GM12878 (cell line): ENCODE measurements around the gene GPBP1. TPM values are rescaled to one million over a fixed set of nuclear protein-coding genes. Genes with fewer than 3 reads are reported as not detected.

ENCODE experiments used
- ATAC-seq: fragments of 200-7000 bp; cut with Tn5 transposase; 3 replicates; pipeline ENCODE4 v1.9.1; 2020; ENCODE audit warnings: mild to moderate bottlenecking, moderate library complexity
- BruUV-seq: library from RNA; stranded (reverse); fragments of 400-500 nt; replicated peaks from 2 replicates; lab custom pipeline; 2021; lab: Mats Ljungman, UMichigan
- CTCF ChIA-PET: fragments of 300-600 bp; sonication (Branson Sonifier 250); formaldehyde crosslinking; extraction: SDS; loops from one replicate; lab custom pipeline; 2021; ENCODE audit warnings: inconsistent platforms; lab: Yijun Ruan, JAX
- POLR2A ChIA-PET: fragments of 350-600 bp; formaldehyde crosslinking; extraction: SDS; loops from one replicate; lab custom pipeline; 2021; ENCODE audit warnings: inconsistent platforms; lab: Charles Lee
- RAD21 ChIA-PET: fragments of 300-600 bp; sonication (Branson Sonifier 250); formaldehyde crosslinking; loops from one replicate; lab custom pipeline; 2023; ENCODE audit warnings: antibody characterized with exemption; ENCODE audit not compliant: unreplicated experiment; lab: Charles Lee
- SMC1A ChIA-PET: fragments of 300-600 bp; sonication (Branson Sonifier 250); formaldehyde crosslinking; loops from one replicate; lab custom pipeline; 2023; ENCODE audit not compliant: unreplicated experiment, uncharacterized antibody; lab: Charles Lee
- DNase-seq: peaks from one replicate; pipeline ENCODE4 v3.0.0-alpha.2; 2011; ENCODE audit warnings: low read depth, low spot score
- FAIRE-seq: peaks from 3 replicates; lab custom pipeline; 2011; peaks lifted over from hg19 to GRCh38; lab: Jason Lieb, UNC
- H2AFZ ChIP-seq: 2 replicates; pipeline ENCODE4 v1.6.0; 2011; ENCODE audit warnings: low read depth, low read length, control low read depth; ENCODE audit not compliant: control insufficient read depth
- H3K27ac ChIP-seq: 2 replicates; pipeline ENCODE4 v1.5.1; 2011; ENCODE audit warnings: control low read depth; ENCODE audit not compliant: control insufficient read depth, insufficient read depth
- H3K27me3 ChIP-seq, 2 experiments: replicated peaks in 1 of 2; 2 replicates each; pipeline versions ENCODE4 v1.6.0 to v1.6.1; 2011; ENCODE audit warnings: low read length in 1 of 2; ENCODE audit not compliant: control insufficient read depth in 2 of 2, insufficient read depth in 2 of 2
- H3K36me3 ChIP-seq, 2 experiments: 2 replicates each; pipeline ENCODE4 v1.5.1; 2011; ENCODE audit warnings: low read length in 1 of 2; ENCODE audit not compliant: control insufficient read depth in 2 of 2, insufficient read depth in 2 of 2
- H3K4me1 ChIP-seq: 2 replicates; pipeline ENCODE4 v1.6.1; 2011; ENCODE audit warnings: mild to moderate bottlenecking, low read length, moderate library complexity, mixed read lengths; ENCODE audit not compliant: control insufficient read depth, insufficient read depth
- H3K4me2 ChIP-seq: 2 replicates; pipeline ENCODE4 v1.6.0; 2011; ENCODE audit warnings: control low read depth; ENCODE audit not compliant: control insufficient read depth, insufficient read depth
- H3K4me3 ChIP-seq: fragments of 200-600 bp; sonication (generic); 2 replicates; pipeline ENCODE4 v1.5.1; 2016
- H3K79me2 ChIP-seq: 2 replicates; pipeline ENCODE4 v1.6.0; 2011; ENCODE audit warnings: low read length; ENCODE audit not compliant: control insufficient read depth, insufficient read depth
- H3K9ac ChIP-seq: 2 replicates; pipeline ENCODE4 v1.8.0; 2011; ENCODE audit warnings: low read length, control low read depth, mixed read lengths; ENCODE audit not compliant: control insufficient read depth, insufficient read depth
- H3K9me3 ChIP-seq: replicated peaks from 3 replicates; pipeline ENCODE4 v1.5.1; 2011; ENCODE audit warnings: mild to moderate bottlenecking, low read length; ENCODE audit not compliant: control insufficient read depth, insufficient read depth
- H4K20me1 ChIP-seq: 2 replicates; pipeline ENCODE4 v1.6.0; 2011; ENCODE audit not compliant: control insufficient read depth, insufficient read depth
- IKZF2 ChIP-seq, 2 experiments: fragments of 450-650 bp; IDR thresholded peaks; 2 replicates each; pipeline ENCODE4 v1.6.1; 2017; ENCODE audit warnings: mild to moderate bottlenecking in 2 of 2, moderate library complexity in 2 of 2
- RAD51 ChIP-seq: fragments of 450-650 bp; IDR thresholded peaks from 2 replicates; pipeline ENCODE4 v1.6.1; 2016; ENCODE audit warnings: moderate library complexity, mild to moderate bottlenecking, inconsistent platforms
- RELA ChIP-seq: fragments of 450-650 bp; IDR thresholded peaks from 2 replicates; pipeline ENCODE4 v1.8.0; 2014; ENCODE audit warnings: borderline replicate concordance; ENCODE audit not compliant: partially characterized antibody
- TARDBP ChIP-seq: IDR thresholded peaks from 2 replicates; pipeline ENCODE4 v1.6.1; 2016; ENCODE audit warnings: borderline replicate concordance
- in situ Hi-C: fragments of 300-500 bp; cut with MboI; formaldehyde crosslinking; loops from 9 replicates; pipeline ENCODE4 v1.14.3; 2018; ENCODE audit warnings: mixed read lengths
- intact Hi-C: fragments of 100-400 bp; cut with micrococcal nuclease; formaldehyde crosslinking; loops from one replicate; pipeline ENCODE4 v1.14.2; 2022; ENCODE audit not compliant: unreplicated experiment
- polyA plus RNA-seq, 11 experiments: library from polyadenylated mRNA; depleted of rRNA in 4 of 11; unstranded in 6 of 11; stranded (reverse) in 5 of 11; fragments of >200 nt; fragmentation: Nextera tagmentation in 4 of 11; fragmentation: Illumina TruSeq in 1 of 11; extraction: Ambion mirVana in 4 of 11; extraction: Trizol in 1 of 11; gene quantifications; 1 replicate in 1 of 11; 2 replicates in 10 of 11; pipeline versions ENCODE4 v1.2.1 to v1.2.3, GENCODE V29; 2011 to 2016; ENCODE audit warnings: inconsistent platforms in 2 of 11, missing spikeins in 2 of 11, low read depth in 1 of 11
- total RNA-seq, 4 experiments: library from RNA; depleted of rRNA in 3 of 4; stranded (reverse); fragments of >200 nt in 3 of 4; fragmentation: Illumina TruSeq in 1 of 4; extraction: Trizol in 1 of 4; gene quantifications; 2 replicates each; pipeline versions ENCODE4 v1.2.1 to v1.2.3, GENCODE V29; 2013 to 2021
- TF ChIP-seq, protein P1 (sequence below): fragments of 450-650 bp; IDR thresholded peaks from 2 replicates; pipeline ENCODE4 v1.6.1; 2017; ENCODE audit warnings: mild to moderate bottlenecking, low read depth, inconsistent platforms; ENCODE audit not compliant: poor library complexity, severe bottlenecking
- TF ChIP-seq, protein P2 (sequence below), 3 experiments: IDR thresholded peaks in 2 of 3; conservative IDR thresholded peaks in 1 of 3; 2 replicates each; pipeline ENCODE4 v1.5.1; 2011; ENCODE audit warnings: low read depth in 3 of 3, low read length in 3 of 3, mild to moderate bottlenecking in 3 of 3, control low read depth in 2 of 3, moderate library complexity in 2 of 3, inconsistent platforms in 1 of 3, mixed read lengths in 1 of 3; ENCODE audit not compliant: control insufficient read depth in 2 of 3, insufficient read depth in 1 of 3; ENCODE audit errors: extremely low read depth in 1 of 3

Gene GPBP1
- total and polyA plus RNA-seq, 10 of the 15 experiments (the other 5 are each of a cell fraction or from before 2014, with no cell fraction given): 27.0 to 96.2 (median 55.4) TPM

DNA sequence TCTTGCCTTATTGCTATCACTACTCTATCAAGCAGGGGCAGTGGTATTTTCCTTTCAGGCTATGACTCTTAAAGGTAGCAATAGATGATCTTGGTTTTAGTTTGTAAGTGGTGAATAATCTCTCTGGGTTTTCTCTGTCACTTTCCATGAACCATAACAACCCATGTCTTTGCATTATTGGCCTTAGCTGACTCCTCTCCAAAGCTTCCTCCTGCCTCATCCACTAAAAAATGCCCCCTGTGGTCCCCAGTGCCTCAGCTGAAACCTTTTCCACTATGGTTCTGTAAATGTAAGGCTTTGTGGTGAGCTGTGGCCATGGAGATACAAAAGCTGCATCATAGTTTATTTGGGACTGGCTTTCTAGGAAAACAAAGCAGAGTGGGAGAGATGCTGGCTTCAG is 128.8 kb downstream of the GPBP1 start:
- no peaks in the 10 kb centered on the region for H3K36me3 ChIP-seq
- POLR2A ChIA-PET: no interaction called here
- in situ Hi-C loops: loop anchor here (5.0 kb wide), 1 partner anchor 1160 kb away; the partner anchor contains the start of gene PLK2
- H3K4me2 ChIP-seq: no peak overlapping the region
- H3K9me3 ChIP-seq: peaks cover under 1% of the 10 kb centered on the region; the same call in 2 of the 3 replicates
- RAD21 ChIA-PET: interaction anchor here (1.2 kb wide), 3 partner anchors 14 to 1158 kb away, joined by 3 to 6 read pairs (median 3); no protein-coding TSS in a partner anchor
- no TSS peak for BruUV-seq
- SMC1A ChIA-PET: interaction anchor here (1.0 to 2.3 kb wide), 4 partner anchors 14 to 1158 kb away, joined by 3 to 8 read pairs (median 4); no protein-coding TSS in a partner anchor
- CTCF ChIA-PET: interaction anchor here (0.6 to 3.2 kb wide), 11 partner anchors 8 to 1158 kb away, joined by 3 to 10 read pairs (median 3); no protein-coding TSS in a partner anchor
- no peak overlapping the region for H3K9ac ChIP-seq
- no peaks in the 10 kb centered on the region for H3K27me3 ChIP-seq
- no peak for TF ChIP-seq TARDBP
- TF ChIP-seq RELA: no peak
- TF ChIP-seq IKZF2 (IDR thresholded peaks at IDR 0.05): no peak
- no peak for TF ChIP-seq RAD51
- TF ChIP-seq, protein P1, sequence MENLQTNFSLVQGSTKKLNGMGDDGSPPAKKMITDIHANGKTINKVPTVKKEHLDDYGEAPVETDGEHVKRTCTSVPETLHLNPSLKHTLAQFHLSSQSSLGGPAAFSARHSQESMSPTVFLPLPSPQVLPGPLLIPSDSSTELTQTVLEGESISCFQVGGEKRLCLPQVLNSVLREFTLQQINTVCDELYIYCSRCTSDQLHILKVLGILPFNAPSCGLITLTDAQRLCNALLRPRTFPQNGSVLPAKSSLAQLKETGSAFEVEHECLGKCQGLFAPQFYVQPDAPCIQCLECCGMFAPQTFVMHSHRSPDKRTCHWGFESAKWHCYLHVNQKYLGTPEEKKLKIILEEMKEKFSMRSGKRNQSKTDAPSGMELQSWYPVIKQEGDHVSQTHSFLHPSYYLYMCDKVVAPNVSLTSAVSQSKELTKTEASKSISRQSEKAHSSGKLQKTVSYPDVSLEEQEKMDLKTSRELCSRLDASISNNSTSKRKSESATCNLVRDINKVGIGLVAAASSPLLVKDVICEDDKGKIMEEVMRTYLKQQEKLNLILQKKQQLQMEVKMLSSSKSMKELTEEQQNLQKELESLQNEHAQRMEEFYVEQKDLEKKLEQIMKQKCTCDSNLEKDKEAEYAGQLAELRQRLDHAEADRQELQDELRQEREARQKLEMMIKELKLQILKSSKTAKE: no peak
- TF ChIP-seq, protein P2, sequence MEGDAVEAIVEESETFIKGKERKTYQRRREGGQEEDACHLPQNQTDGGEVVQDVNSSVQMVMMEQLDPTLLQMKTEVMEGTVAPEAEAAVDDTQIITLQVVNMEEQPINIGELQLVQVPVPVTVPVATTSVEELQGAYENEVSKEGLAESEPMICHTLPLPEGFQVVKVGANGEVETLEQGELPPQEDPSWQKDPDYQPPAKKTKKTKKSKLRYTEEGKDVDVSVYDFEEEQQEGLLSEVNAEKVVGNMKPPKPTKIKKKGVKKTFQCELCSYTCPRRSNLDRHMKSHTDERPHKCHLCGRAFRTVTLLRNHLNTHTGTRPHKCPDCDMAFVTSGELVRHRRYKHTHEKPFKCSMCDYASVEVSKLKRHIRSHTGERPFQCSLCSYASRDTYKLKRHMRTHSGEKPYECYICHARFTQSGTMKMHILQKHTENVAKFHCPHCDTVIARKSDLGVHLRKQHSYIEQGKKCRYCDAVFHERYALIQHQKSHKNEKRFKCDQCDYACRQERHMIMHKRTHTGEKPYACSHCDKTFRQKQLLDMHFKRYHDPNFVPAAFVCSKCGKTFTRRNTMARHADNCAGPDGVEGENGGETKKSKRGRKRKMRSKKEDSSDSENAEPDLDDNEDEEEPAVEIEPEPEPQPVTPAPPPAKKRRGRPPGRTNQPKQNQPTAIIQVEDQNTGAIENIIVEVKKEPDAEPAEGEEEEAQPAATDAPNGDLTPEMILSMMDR (IDR thresholded peaks at IDR 0.05 in 2 of 3, conservative IDR thresholded peaks at IDR 0.05 in 1 of 3; ENCODE audit: control insufficient read depth in 2 of 3, extremely low read depth in 1 of 3, insufficient read depth in 1 of 3, low read depth in 3 of 3, low read length in 3 of 3): no peak
- intact Hi-C loops: no loop called here
- ATAC-seq: no peak; the same call in 2 of the 3 replicates
- DNase-seq: no peak
- FAIRE-seq: no peak
- no peaks in the 10 kb centered on the region for H3K79me2 ChIP-seq
- H3K4me3 ChIP-seq: no peak overlapping the region
- no peaks in the 10 kb centered on the region for H4K20me1 ChIP-seq
- H2AFZ ChIP-seq: no peak overlapping the region
- H3K27ac ChIP-seq: no peak overlapping the region
- H3K4me1 ChIP-seq: peaks cover 6% of the 10 kb centered on the region
